Esophagus squamous epithelium (tissue), 4 donors: Measurements from ENCODE around the gene INVS.

ENCODE experiments used
- POLR2A ChIP-seq, 4 donors: fragments of 450-650 bp; IDR thresholded peaks; one replicate each; pipeline ENCODE4 v1.6.1; 2017; ENCODE audit warnings: antibody characterized with exemption in 4 of 4, mild to moderate bottlenecking in 4 of 4, moderate library complexity in 3 of 4
- TF ChIP-seq, protein P1 (sequence below), 6 experiments: fragments of 450-650 bp in 4 of 6; fragments of 200-600 bp in 2 of 6; sonication (generic) in 2 of 6; IDR thresholded peaks; one replicate each; pipeline ENCODE4 v1.5.1; 2016 to 2019; ENCODE audit warnings: antibody characterized with exemption in 6 of 6, mild to moderate bottlenecking in 4 of 6, moderate library complexity in 4 of 6

DNA sequence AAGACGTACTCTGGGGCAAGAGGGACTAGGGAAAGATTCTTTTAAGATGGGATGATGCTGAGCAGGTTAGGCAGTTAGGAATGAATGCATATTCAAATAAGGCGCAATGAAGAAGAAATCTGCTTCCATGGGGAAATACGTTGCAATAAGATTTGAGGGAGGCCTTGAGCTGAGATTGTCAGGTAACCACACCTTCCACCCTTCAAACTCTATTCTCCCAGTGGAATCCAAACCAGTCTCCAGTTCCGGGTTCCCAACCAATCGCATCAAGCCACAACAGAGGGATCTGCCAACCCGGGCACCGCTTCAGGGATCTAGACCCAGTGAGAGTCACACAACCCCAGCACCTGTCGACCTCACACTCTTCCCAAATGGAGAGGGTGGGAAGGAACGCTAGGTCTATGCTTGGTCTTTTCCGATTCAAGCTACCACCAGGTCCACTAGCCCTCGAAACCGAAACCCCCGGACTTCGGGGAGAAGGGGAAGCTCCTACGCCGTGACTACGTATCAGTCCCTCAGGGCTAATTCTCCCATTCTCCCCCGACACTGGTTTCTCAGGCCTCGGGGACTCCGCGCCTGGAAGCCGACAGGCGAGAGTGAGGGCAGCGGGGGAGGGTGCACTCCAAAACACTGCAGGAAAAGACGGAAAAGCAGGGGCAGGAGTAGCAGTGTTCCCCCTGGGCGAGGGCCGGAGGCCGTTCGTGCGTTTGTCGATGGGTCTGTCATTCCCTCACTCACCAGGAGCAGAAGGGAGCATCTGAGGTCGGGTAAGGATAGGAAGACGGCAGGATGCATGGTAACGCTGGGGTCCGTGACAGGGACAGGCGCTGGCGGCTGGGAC, 777 bp upstream of the INVS start:
- TF ChIP-seq, protein P1, sequence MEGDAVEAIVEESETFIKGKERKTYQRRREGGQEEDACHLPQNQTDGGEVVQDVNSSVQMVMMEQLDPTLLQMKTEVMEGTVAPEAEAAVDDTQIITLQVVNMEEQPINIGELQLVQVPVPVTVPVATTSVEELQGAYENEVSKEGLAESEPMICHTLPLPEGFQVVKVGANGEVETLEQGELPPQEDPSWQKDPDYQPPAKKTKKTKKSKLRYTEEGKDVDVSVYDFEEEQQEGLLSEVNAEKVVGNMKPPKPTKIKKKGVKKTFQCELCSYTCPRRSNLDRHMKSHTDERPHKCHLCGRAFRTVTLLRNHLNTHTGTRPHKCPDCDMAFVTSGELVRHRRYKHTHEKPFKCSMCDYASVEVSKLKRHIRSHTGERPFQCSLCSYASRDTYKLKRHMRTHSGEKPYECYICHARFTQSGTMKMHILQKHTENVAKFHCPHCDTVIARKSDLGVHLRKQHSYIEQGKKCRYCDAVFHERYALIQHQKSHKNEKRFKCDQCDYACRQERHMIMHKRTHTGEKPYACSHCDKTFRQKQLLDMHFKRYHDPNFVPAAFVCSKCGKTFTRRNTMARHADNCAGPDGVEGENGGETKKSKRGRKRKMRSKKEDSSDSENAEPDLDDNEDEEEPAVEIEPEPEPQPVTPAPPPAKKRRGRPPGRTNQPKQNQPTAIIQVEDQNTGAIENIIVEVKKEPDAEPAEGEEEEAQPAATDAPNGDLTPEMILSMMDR (IDR thresholded peaks at IDR 0.05), result no peak
- no peak for TF ChIP-seq POLR2A (IDR thresholded peaks at IDR 0.05)
